ENCODE measurements around the gene GFPT2.

Gene GFPT2

DNA sequence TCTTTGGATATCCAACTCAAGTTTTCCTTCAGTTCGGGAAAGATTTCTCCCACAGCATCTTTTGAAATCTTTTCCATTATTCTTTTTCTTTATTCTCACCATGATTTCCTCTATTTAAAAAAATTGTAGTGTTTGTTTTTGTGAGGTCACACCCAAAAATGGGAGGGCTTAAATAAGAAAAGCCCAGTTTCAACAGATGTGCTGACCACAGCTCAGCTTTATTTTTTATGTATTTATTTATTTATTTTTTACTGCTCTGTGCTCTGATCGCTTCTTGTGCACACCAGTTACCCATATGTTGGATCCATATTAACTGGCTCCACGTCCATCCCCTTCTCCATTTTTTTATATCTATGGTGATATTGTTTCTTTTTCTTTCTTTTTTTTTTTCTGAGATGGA lies 20.3 kb downstream of the GFPT2 start:
- no peak for DNase-seq

DNA sequence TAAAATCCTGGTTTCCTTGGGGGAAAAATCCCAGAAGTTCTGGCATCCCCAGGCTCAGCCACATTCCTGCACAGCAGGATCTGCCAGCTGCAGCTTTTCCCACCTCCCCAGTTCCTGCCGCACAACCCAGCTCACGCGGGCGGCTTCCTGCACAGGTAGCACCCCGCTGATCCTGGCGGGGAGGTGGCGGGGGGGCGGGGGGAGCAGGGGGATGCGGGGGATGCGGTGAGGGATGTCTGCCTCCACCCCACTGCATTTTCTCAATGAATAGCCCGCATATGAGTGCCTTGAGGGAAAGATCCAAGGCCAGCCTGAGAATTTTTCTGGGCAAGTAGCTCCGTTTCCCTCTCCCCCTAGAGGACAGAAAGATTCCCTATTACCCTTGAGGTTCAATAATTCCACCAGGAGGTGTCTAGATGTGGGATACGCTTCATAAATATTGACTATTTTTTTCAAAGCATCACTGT lies 21.1 kb downstream of the GFPT2 start:
- peak; percentile 44 for DNase-seq

DNA sequence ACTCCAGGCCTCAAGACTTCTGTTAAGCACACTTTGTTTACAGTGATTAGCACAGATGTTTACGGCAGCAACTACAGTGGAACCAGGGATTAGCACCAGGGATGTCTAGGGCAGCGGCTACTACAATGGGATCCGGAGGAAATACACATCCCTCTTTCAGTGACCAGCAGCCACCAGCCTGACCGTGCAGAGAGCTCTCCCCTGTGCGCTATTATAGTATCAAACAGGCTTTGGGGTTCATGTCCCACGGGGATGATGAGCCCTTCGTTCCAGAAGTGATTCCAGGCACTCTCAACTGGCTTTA lies 21.5 kb downstream of the GFPT2 start:
- no peak for DNase-seq

DNA sequence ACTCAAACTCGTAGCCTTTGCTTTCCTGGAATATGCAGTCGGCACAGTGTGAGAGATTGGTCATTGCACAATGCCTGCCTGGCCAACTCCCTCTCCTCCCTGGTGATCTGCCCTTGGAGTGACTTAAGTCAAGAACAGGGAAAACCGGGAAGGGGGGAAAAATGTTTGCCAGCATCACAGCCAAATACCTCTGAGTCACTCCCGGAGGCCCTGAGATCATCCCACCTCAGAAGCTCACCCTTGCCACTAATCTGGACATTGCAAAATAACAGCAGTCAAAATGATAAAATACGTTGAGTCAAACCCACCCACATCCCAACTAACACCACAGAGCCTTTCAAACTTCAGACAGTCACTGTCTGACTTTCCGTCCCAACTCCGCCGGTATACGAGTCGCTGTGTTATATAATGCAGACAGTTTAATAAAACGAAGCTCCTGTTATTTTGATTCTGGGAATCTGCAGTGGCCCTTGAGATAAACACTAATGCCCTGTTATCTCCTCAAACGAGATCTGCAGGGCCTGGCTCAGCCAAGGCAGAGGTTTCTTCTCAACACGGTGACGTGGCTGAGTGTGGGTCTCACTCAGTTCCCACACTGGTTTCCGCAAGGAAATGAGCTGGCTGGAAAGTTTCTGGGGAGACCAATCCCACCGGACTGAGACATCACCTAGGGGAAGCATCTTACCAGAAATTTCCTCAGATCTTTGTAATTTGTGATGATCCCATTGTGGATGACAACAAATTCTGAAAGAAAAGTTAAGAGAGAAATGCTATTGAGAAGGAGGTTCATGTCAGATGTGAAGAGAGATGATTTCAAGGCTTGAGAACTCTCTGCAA lies 22.1 kb downstream of the GFPT2 start:
- peak; percentile 98 for DNase-seq

DNA sequence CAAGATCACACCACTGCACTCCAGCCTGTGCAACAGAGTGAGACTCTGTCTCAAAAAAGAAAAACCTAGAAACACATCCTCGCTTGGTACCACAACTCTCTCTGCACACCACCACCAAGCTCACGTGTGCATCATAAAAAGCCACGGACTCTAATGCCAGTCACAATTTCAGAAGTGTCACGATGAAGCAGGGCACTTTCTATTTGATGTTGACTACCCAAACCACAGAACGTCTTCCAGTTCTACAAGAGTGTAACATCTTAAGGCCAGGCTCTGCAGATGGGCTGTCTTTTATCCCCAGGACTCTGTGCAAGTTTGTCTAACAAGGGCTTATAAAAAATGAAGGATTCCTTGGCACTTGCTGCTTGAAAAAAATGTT lies 22.9 kb downstream of the GFPT2 start:
- no peak for DNase-seq

DNA sequence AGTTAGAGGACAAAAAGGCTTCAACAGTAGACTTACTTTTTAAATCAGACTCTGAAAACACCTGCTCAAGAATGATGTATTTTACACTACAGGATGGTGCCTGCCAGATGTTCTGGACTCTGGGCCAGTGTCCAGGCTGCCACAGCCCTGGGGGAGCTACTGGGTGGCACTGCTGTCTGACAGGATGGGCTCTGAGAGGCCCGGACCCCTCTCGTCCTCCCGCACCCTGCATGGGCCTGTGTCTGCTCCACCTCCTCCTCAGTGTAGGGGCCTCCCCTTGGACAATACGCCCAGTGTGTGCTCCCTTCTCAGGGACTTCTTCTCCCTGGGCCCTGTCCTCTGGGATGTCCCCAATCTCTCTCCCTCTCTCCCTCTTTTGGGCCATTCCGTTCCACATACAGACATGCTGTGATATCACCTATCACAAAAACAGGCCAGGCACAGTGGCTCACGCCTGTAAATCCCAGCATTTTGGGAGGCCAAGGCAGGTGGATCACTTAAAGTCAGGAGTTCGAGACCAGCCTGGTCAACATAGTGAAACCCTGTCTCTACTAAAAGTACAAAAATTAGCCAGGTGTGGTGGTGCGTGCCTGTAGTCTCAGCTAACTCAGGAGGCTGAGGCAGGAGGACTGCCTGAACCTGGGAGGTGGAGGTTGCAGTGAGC lies 23.4 kb downstream of the GFPT2 start:
- DNase-seq = no peak

DNA sequence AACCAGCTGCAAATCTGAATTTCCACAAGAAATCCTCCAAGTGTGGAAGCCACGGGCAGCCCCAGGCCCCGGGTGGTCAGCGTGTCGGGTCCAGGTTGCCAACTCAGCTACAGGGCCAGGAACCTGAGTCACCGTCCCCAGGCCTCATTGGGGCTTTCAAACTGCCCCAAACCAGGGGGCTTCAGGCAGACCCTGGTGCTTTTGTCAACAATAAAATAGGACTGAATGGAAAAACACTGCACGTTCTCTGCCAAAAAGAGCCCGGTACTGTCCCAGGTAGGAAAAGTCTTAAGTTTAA lies 24.0 kb downstream of the GFPT2 start:
- no peak for DNase-seq

DNA sequence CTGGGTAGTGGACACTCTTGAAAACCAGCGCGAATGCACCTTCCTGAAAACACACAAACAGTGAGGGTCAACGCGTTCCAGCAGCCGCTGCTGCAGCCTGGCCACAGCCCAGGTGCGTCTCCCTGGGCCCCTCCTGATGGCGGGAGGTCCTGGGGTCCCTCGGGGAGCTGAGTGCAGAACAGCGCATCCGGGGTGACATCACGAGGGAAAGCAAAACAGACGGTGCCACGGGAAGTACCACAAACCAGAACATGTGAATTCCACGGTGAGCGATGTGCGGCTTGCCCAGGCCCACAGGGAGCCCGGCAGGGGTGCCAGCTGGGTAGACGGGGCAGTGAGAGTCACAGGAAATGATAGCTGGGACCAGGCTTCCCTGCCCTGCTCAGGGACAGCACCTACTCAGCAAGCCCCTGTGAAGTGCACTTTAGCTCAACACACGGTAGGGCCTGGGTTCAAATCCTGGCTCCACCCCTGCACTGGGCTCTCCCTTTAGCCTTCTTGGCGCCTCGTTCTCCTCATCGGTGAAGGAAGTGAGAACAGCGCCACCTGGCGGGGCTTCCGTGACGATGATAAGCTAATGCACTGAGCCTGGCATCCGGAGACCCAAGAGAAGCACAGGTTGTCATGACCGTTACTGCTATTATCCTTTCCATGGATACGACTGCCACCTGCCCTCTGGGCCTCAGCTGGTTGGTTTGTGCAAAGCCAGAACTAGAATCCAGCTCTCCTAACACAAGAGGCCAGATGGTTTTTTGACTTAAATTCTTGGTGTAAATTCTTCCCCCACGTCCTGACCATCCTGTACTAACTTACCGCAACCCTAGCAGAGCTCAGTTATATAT lies 24.6 kb downstream of the GFPT2 start:
- DNase-seq = peak; percentile 68

DNA sequence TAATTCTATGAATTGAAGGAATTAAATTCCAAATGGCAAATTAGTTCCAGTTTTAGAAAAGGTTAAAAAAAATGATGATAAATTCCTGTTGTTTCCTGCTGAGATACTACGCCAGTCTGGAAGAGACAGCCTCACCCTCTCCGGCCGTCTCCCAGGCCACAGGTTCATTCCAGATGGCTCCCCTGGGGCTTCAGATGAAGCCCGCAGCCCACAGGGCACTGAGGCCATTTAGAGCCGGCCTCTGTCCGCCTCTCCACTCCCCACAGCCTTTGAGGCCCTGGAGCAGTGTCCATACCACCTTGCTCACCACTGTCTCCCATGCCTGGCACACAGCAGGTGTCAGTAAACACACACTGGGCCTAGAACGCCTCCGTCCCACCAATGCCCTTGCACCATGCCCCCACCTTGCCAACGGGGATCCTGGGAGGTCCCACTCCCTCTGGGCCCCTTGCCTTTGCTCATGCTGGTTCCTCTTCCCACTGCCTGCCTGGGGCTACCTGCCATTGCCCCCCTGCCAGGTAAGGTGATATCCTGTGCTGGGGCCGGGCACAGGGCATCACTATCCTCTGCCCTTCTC lies 26.1 kb downstream of the GFPT2 start:
- DNase-seq = no peak

DNA sequence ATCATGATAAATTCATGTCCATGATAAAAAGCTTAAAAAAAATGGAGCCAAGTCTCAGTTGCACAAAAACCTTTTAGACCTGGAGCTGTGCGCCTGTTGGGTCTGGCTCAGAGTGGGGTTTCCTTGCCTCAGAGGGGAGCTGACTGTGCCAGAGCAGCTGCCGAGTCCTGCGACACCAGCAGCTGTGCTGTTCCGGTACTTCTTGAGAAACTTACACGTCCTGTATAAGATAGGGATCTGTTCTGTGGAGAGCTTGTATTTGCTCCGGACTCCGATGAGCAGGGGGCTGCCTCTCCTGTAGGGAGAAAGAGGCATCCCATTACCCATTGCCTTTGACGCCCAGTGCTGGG lies 28.6 kb downstream of the GFPT2 start:
- no peak for DNase-seq

DNA sequence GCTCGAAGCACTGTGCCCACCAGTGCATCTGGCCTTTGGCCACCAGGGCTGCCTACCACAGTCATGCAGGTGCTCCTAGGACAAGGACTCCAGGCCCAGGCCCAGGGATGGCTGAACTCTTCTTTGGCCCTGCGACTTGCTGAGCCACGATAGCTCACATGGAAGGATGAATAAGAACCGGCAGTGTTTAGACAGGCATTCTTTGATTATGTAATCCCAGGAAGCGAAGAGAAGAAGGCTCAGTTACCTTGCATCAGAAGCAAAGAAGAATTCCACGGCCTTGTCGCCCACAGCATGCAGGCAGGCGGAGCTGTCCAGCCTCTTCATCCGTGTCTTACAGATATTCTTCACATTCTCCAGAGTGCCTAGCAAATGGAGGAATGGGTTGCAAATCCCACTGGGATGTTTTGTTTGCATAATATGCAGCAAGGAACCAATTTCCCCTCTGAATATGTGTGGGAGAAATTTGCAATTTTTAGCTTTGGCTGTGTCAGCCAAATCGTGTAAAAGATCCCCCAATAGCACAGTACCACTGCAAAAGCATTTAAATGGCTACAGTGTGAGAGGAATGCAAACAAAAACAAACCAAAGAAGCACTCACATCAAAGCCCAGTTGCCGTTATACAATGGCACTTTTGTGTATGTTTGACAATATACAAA lies 29.1 kb downstream of the GFPT2 start:
- no peak for DNase-seq

DNA sequence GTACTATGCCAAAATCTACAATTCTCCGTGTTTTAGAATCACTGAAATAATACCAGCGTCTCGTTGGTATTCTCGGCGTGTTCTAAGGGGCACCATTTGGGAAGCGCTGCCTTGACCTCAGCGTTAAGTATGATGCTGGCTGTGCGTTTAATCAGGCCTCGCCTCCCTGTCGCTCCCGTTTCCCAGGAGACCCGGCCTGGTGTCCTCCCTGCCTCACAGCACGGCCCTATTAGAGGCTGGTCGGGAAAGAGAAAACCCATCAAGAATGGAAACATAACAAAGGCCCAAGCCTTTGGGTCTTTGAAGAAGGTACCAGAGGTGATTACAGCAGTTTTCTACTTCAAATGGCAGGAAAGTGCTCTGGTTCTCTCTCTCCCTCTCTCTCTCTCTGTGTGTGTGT lies 30.0 kb downstream of the GFPT2 start:
- DNase-seq = no peak

DNA sequence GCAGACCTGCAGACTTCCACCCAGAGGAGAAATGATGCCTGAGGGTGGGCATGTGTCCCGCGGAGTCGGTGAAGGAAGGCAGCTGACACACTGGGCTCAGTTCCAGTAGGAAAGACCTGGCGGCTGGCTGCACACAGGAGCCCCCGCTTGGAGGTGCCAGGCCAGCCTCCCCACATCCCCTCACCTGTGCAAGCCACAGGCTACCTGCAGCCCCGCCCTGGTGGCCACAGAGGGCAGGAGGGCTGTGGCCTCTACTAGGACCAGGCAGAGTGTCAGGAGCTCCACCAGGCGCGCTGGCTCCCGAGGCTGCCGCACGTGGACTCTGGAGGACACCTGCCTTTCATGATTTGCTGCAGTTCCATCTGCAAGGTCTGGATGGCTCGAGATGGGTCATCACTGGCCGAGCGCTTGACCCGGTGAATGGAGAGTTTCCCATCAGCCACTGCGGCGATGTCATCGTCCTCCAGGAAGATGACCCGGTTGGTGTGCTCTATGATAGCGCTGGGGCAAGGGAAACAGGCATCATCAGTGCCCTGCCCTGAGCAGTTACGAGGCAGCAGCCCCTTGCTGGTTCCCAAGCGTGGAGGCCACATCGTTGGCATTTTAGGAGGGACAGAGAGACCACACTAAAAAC lies 34.6 kb downstream of the GFPT2 start:
- no peak for DNase-seq

DNA sequence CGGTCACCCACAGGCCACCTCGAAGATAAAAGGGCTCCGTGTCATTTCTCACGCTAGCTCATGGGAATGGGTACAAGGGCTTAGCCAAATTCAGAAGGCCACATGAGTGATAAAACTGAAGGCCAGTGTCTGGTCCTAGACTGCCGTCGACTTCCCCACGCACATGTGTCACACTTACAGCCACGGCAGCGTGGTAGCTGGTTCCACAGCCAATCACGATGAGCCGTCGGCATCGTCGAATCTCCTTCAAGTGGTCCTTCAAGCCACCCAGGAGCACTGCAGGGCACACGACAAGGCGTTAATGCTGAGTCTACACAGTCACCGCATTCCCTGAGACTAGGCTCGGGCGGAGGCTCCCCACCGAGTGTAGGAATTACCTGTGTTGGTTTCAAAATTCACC lies 36.5 kb downstream of the GFPT2 start:
- no peak for DNase-seq

DNA sequence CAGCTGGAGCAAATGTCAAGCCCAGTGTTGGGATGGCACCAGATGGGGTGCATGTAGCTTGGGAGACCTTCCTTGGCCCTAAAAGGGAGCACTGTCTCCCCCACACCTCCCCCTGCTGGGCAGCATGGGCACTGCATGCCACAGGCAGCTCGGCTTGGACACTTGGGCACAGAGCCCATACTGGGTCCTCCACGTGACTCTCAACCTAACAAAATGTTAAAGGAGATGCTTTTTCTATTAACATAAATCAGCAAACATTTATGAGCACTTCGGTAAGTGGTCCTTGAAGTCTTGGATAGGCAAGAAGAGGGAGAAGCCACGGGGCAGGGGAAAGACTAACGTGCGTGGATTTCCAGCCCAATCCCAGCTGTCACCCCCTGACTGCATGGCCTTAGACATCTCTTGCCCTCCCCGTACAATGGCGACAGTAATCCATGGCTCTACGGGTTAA lies 37.3 kb downstream of the GFPT2 start:
- peak; percentile 39 for DNase-seq

DNA sequence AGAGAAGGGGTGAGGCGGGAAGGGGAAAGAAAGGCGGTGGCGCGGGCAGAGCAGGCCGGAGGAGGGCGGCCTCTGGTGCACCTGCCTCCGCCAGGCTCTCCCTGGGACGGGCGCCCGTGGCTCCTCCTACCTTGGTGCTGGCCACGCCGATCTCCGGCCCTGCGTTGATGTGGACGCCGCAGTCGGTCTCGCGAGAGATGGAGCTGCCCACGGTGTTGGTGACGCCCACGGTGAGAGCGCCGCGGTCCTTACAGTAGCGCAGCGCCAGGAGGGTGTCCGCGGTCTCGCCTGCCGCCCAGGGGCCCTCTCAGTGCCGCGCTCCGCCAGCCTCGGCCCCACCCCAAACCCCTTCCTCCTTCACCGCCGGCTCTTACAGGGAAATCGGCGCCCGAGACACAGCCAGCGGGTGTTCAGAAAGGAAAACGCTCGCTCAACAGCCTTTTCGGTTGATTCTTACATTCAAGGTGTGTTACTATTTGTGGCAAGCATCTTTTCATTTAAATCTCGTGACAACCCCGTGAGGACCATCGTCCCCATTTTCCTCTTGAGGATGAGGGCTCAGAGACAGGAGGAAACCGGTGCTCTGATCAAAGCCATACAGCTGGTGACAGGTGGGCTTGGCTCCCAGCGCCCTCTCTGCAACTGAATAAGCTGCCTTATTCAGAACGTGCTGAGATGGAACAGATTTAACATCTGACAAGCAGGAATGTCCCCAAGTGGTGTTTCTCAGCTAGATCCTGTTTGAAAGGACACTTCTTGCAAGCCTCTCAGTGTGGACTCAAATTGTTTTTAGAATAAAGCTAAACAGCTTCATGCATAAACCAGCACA lies 39.2 kb downstream of the GFPT2 start:
- DNase-seq = peak; percentile 35

DNA sequence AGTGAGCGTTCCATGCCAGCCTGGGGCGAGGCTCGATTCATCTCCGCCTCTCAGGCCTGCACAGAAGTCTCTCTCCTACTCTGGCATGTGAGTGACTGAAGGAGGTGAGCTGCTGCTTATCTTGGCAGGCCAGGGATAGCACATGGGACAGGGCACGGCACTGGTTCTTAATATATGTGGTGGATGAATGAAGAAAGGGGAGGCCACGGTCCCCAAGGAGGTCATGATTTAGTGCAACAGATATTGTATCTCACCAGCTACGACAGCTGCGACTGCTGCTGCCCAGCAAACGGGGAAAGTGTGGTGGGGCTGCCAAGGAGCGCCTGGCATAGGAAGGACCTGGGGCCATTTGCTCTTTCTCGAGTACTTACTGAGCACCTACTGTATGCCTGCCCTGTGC lies 41.9 kb downstream of the GFPT2 start:
- DNase-seq = no peak

DNA sequence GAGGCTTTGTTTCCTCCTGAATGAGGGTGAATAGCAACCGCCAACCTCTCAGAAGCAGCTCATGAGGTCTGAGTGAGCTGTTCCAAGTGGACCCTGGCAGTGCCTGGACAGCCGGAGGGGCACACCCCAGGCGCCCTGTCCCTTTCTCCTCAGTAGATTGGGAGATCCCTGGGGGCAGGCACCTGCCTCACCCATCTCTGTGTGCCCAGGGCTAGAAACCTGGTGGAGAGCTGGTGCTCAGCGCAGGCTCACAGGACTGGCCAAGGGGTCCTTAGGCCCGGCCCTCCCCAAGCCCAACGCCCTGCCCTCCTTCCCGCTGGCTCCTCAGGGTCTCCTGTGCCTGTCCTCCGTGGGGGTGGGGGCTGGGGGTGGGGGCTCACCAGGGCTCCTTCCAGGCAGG lies 46.3 kb downstream of the GFPT2 start:
- DNase-seq = no peak

DNA sequence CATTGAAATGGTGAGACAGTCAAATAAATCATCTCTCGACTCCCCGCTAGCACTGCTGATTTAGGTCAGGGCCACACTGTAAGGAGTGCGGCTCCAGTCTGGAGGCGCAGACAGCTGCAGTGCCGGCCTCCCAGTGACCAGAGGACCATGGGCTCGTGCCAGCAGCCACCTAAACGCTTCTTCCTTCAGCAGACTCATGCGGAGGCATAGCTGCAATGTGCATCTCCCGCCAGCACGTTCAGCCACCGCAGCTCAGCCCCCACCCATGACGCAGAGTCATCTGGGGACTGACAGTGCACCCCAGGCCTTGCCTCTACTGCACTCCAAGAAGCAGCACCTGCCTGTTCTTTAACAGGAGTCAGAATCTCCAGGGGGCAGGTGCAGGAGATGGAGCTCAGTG lies 47.7 kb downstream of the GFPT2 start:
- DNase-seq = no peak

DNA sequence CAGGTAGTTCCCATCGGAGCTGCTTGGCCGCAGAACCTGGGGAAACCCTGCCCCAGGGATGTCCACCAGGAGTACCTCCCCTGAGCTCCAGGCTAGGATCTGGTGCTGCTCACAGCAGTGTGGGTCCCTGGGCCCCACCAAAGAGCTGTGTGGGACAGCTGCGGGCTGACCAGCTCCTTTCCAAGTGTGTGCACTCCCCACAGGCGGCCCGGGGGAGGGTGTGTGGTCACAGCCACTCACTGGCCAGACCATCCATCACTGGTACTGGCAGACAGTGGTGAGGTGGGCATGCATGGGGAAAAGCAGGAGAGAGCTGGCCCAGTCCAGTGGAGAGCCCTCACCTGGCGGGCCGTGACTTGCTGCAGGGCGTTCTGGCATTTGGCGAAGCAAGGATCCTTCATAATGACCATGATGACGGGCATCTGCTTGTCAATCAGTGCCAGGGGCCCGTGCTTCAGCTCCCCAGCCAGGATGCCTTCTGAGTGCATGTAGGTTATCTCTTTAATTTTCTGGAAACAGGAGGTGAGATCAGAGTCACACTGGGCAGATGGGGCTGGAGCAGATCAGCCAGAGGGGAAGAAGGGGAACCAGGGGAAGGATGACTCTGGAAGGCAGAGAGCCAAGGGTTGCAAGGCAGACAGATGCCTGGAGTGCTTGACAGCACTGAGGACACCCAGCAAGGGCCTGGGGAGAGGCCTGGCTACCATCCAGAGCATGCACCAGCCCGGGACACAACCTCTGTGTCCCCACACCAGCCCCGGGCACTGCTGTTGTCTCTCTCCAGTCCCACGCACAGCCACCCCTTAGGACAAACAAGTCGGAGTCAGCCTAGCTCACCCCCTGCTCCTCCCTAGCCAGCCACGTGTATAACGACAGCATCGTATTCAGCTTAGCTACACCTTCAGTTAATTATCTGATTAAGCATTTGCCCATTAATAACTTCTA lies 48.4 kb downstream of the GFPT2 start:
- no peak for DNase-seq

DNA sequence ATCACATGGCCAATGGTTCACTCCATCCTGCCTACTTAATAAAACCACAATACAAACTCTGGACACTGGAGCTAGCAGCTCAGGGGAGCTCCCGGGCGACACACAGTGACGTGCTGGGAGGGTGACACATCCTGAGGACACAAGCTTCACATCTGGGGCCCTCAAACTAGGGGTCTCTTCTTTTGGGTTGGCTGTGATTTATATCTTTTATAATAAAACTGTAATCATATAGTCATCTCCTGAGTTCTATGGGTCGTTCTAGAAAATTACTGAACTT lies 49.2 kb downstream of the GFPT2 start:
- DNase-seq = no peak

All from fibroblast of skin of abdomen (primary cell).